ENCODE measurements around the gene TGFBI.
A peak's percentile ranks its signal among the peaks of the same experiment; 100 is the strongest.

TGFBI gene

DNA sequence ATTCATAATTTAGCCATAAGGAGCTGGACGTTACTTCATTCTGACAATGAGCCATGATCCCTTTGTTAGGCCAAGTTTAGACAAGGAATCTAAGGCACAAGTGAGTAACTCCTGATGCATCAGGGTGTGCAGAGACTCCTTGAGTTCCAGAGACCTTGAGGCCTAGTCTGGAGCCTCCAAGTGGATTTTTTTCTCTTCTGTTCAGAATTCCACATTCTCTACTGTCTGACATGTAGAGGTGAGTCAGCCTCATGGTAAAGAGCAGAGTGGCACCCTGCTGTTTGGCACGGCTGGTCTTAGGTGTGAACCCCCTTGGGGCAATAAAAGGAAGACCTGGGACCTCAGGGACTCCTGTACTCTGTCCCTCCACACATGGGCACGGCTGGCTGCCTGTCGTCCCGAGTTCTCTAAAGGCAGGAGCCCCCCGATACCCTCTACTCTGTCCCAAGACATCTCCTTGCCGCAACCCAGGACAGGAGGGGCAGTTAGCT lies 22.0 kb upstream of the TGFBI start:
- TF ChIP-seq, protein P1, sequence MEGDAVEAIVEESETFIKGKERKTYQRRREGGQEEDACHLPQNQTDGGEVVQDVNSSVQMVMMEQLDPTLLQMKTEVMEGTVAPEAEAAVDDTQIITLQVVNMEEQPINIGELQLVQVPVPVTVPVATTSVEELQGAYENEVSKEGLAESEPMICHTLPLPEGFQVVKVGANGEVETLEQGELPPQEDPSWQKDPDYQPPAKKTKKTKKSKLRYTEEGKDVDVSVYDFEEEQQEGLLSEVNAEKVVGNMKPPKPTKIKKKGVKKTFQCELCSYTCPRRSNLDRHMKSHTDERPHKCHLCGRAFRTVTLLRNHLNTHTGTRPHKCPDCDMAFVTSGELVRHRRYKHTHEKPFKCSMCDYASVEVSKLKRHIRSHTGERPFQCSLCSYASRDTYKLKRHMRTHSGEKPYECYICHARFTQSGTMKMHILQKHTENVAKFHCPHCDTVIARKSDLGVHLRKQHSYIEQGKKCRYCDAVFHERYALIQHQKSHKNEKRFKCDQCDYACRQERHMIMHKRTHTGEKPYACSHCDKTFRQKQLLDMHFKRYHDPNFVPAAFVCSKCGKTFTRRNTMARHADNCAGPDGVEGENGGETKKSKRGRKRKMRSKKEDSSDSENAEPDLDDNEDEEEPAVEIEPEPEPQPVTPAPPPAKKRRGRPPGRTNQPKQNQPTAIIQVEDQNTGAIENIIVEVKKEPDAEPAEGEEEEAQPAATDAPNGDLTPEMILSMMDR (IDR thresholded peaks at IDR 0.05; ENCODE audit: low read depth, low read length): no peak
- in situ Hi-C loops (cut with HindIII; ENCODE audit: low sequenced_read_pairs): no loop called here
- no peak overlapping the region for H3K4me3 ChIP-seq (ENCODE audit: low read depth, low read length)
- peak; percentile 85 for DNase-seq (ENCODE audit: low read depth, low spot score)

DNA sequence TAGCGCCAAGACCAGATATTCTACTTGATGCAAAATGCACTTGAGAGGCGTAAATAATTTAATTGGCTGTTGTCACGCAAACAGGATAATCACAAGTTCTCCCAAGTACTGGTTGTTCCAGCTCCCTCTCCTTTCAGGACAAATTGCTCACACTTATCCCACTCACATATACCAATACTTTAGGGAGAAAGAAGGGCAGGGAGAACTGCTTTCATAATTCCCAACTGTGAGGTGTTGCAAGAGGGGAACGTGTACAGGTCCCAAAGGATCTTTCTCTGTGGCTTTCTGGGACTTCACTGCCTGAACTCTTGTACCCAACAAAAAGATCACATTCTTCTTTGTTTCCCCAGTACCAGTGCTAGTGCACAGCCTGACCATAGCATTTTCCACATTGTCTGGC lies 21.5 kb upstream of the TGFBI start:
- TF ChIP-seq, protein P1 (IDR thresholded peaks at IDR 0.05; ENCODE audit: low read depth, low read length): no peak
- peak; percentile 22 for DNase-seq (ENCODE audit: low read depth, low spot score)
- no peak overlapping the region for H3K4me3 ChIP-seq (ENCODE audit: low read depth, low read length)
- in situ Hi-C loops (cut with HindIII; ENCODE audit: low sequenced_read_pairs): no loop called here

DNA sequence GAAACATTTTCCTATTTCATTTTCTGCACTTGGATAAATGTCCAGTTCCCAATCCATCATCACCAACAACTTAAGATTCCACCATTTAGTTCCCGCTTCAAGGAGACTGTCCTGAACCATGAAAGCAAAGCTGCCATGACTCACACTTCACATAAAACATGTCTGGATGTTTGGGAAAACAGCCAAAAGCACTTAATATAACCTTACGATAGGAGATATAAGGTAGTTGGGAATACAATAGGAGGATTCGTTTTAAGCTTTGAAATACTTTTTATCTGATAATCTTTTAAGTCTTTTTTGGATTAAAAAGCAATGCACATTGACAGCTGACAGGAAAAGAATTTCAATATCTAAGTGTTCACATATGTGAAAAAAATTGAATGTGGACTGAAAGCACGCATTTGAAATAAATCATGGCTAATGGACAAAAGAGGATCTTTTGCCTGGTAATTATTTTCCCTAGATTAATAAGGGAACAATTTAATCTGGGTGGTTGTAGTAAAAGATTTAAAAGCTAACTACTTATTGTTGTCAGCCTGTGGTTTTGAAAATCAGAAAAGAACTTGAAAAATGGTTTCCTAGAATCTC lies 17.3 kb upstream of the TGFBI start:
- no peak overlapping the region for H3K4me3 ChIP-seq (ENCODE audit: low read depth, low read length)
- in situ Hi-C loops (cut with HindIII; ENCODE audit: low sequenced_read_pairs): no loop called here
- peak; percentile 87 for DNase-seq (ENCODE audit: low read depth, low spot score)
- TF ChIP-seq, protein P1 (IDR thresholded peaks at IDR 0.05; ENCODE audit: low read depth, low read length): no peak

DNA sequence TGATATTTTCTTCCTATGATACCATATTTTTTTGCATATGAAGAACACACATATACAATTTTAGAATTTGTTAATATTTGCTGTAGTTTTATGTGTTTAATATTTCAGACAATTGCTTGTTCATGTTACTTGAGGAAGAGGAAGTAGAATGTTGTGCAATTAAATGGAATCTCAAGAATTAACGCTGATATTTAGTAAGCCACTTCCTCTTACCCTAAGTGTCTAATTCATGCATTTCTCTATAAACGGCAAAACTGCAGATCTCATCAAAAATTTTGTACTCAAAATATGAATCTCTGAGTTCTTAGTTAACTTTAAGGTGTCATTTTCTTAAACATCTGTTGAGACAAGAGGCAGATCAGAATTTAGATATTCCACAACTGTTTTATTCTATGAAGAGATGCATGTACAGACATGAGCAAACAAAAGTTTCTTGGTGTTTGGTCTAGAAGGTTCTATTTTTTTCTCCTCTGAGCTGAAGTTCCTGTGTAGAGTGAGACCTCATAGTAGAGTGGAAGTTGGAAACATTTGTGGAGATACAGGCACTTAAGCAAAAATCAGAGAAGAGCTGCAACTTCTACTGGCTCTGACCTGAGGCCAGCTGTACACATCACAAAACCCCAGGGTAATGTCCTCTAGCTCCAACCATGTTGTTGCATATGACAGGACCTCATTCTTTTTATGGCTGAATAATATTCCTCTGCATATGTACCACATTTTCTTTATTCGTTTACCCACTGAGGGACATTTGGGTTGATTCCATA lies 16.6 kb upstream of the TGFBI start:
- peak; percentile 45 for DNase-seq (ENCODE audit: low read depth, low spot score)
- TF ChIP-seq, protein P1 (IDR thresholded peaks at IDR 0.05; ENCODE audit: low read depth, low read length): no peak
- in situ Hi-C loops (cut with HindIII; ENCODE audit: low sequenced_read_pairs): no loop called here
- H3K4me3 ChIP-seq (ENCODE audit: low read depth, low read length): no peak overlapping the region

- DNase-seq (ENCODE audit: low read depth, low spot score): no peak
- H3K4me3 ChIP-seq (ENCODE audit: low read depth, low read length): no peak overlapping the region
- TF ChIP-seq, protein P1 (IDR thresholded peaks at IDR 0.05; ENCODE audit: low read depth, low read length): no peak
- in situ Hi-C loops (cut with HindIII; ENCODE audit: low sequenced_read_pairs): no loop called here
These were observed 15.2 kb upstream of the TGFBI start for GRCh38 chr5:136013559-136013958.

DNA sequence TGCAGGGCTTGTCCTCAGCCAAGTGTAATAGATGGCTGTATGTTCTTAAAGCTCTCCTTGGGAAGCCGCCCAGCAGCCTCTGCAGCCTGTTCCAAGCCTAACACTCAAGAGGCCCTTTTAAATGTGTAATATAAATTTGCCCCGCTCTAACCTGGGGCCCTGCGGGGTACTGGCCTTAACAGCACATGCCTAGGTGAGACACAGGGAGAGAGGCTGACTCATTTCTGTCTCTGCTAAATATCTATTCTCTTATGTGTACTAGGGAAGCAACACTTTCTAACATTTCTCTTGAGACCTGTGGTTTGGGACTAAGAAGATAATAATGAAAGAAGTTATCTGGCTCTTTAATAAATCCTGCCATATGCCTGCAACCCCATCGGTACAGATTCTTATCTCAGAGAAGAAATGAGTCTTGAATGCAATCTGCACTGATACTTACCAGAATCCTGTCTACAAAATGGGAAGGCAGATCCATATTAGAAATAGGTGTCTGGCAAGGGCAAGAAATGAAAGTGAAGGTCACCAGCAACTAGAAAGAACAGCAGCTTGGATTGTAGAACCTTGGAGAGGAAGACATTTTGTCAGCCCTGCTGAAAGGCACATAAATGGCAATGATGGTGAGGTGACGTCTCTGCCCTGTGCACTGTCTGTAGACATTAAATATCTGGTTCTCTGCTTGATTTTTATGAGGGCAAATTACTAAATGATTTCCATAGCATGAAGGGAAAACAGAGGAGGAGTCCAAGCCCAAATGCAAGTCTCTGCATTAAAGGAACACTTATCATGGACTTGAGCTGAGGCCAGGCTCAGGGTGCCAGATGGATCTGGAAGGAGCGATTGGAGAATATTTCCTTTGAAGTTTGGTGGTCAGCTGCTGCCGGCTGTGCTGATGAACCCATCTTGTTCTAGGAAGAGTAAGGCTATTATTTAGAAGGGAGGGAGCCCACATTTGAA lies 14.5 kb upstream of the TGFBI start:
- no peak overlapping the region for H3K4me3 ChIP-seq (ENCODE audit: low read depth, low read length)
- in situ Hi-C loops (cut with HindIII; ENCODE audit: low sequenced_read_pairs): no loop called here
- TF ChIP-seq, protein P1 (IDR thresholded peaks at IDR 0.05; ENCODE audit: low read depth, low read length): no peak
- DNase-seq (ENCODE audit: low read depth, low spot score): peak; percentile 92
